A673 (cell line): ENCODE measurements around the gene HSPB1. TPM values are rescaled to one million over a fixed set of nuclear protein-coding genes. Genes with fewer than 3 reads are reported as not detected.

ENCODE experiments used
- BruUV-seq: library from RNA; stranded (reverse); fragments of 400-500 nt; replicated peaks from 2 replicates; lab custom pipeline; 2021; lab: Mats Ljungman, UMichigan
- CTCF ChIA-PET: fragments of 300-600 bp; sonication (Branson Sonifier 250); formaldehyde crosslinking; loops from one replicate; lab custom pipeline; 2022; ENCODE audit warnings: antibody characterized with exemption; lab: Charles Lee
- POLR2A ChIA-PET: fragments of 300-600 bp; sonication (Branson Sonifier 250); formaldehyde crosslinking; loops from one replicate; lab custom pipeline; 2022; ENCODE audit warnings: antibody characterized with exemption; ENCODE audit not compliant: low non-redundant PET; lab: Charles Lee
- DNase-seq: peaks from one replicate; pipeline ENCODE4 v3.0.0-alpha.2; 2015; ENCODE audit warnings: low spot score
- H3K27ac ChIP-seq: fragments of 200-600 bp; sonication (generic); 2 replicates; pipeline ENCODE4 v1.5.1; 2016; ENCODE audit warnings: mixed run types, low read depth, mild to moderate bottlenecking, mixed read lengths, antibody characterized with exemption, low read length; ENCODE audit not compliant: poor library complexity, severe bottlenecking
- H3K27me3 ChIP-seq: fragments of 200-600 bp; sonication (generic); replicated peaks from 2 replicates; pipeline ENCODE4 v1.6.1; 2017; ENCODE audit warnings: mixed run types, low read depth, mild to moderate bottlenecking, mixed read lengths, antibody characterized with exemption, low read length; ENCODE audit not compliant: insufficient read depth, poor library complexity
- H3K36me3 ChIP-seq: fragments of 200-600 bp; sonication (generic); 2 replicates; pipeline ENCODE4 v1.6.1; 2016; ENCODE audit warnings: mixed run types, mild to moderate bottlenecking, mixed read lengths, antibody characterized with exemption, low read length; ENCODE audit not compliant: insufficient read depth, poor library complexity, severe bottlenecking
- H3K4me1 ChIP-seq: fragments of 200-600 bp; sonication (generic); 2 replicates; pipeline ENCODE4 v1.6.1; 2017; ENCODE audit warnings: mixed run types, mild to moderate bottlenecking, mixed read lengths, antibody characterized with exemption, low read length; ENCODE audit not compliant: insufficient read depth, poor library complexity, severe bottlenecking
- H3K4me3 ChIP-seq: fragments of 200-600 bp; sonication (generic); 2 replicates; pipeline ENCODE4 v1.5.1; 2016; ENCODE audit warnings: low read depth, mixed run types, mild to moderate bottlenecking, mixed read lengths, low read length; ENCODE audit not compliant: poor library complexity, severe bottlenecking
- H3K9me3 ChIP-seq: fragments of 200-600 bp; sonication (generic); 2 replicates; pipeline ENCODE4 v1.6.1; 2016; ENCODE audit warnings: mixed run types, low read depth, mild to moderate bottlenecking, mixed read lengths, antibody characterized with exemption, low read length; ENCODE audit not compliant: poor library complexity, severe bottlenecking
- CTCF ChIP-seq: fragments of 300-800, 200-600 bp; sonication (generic); conservative IDR thresholded peaks from 2 replicates; pipeline ENCODE4 v1.5.1; 2017; ENCODE audit warnings: low read depth, mild to moderate bottlenecking, antibody characterized with exemption, low read length, moderate library complexity, mixed read lengths
- EZH2 ChIP-seq: fragments of 200-600 bp; sonication (generic); IDR thresholded peaks from 2 replicates; pipeline ENCODE4 v1.6.1; 2017; ENCODE audit warnings: borderline replicate concordance, low read depth, mild to moderate bottlenecking, mixed read lengths, antibody characterized with exemption, low read length; ENCODE audit not compliant: poor library complexity, severe bottlenecking
- intact Hi-C: fragments of 100-400 bp; cut with micrococcal nuclease; formaldehyde crosslinking; loops from one replicate; pipeline ENCODE4 v1.10.0; 2022; ENCODE audit not compliant: unreplicated experiment
- total RNA-seq: library from RNA; stranded (reverse); gene quantifications from 2 replicates; pipeline ENCODE4 v1.2.3, GENCODE V29; 2021

Gene HSPB1
- total RNA-seq, 1 experiment from 2014 or later, result 354 TPM

GRCh38 chr7:76267107-76267893 lies 35.2 kb upstream of the HSPB1 start:
- Histone ChIP-seq H3K9me3 (no peaks in the 10 kb centered on the region), H3K27ac (no peak overlapping the region), H3K4me1 (peaks cover 12% of the 10 kb centered on the region), H3K36me3 (no peaks in the 10 kb centered on the region), H3K27me3 (no peaks in the 10 kb centered on the region), H3K4me3 (peak overlapping the region; percentile 50)
- intact Hi-C loops, result no loop called here
- ChIA-PET CTCF (interaction anchor here (0.6 kb wide), 1 partner anchor 79 kb away, joined by 3 read pairs; no protein-coding TSS in a partner anchor), POLR2A (no interaction called here)
- no peak for DNase-seq
- BruUV-seq, result no TSS peak
- TF ChIP-seq EZH2, result no peak
- no peak for TF ChIP-seq CTCF

- Histone ChIP-seq H3K9me3 (no peaks in the 10 kb centered on the region), H3K27me3 (no peaks in the 10 kb centered on the region), H3K36me3 (no peaks in the 10 kb centered on the region), H3K4me3 (no peak overlapping the region), H3K27ac (no peak overlapping the region), H3K4me1 (peaks cover 12% of the 10 kb centered on the region)
- POLR2A ChIA-PET, result no interaction called here
- TF ChIP-seq CTCF (no peak), EZH2 (no peak)
- no TSS peak for BruUV-seq
- CTCF ChIA-PET, result no interaction called here
- intact Hi-C loops, result no loop called here
- DNase-seq, result no peak
Measured at GRCh38 chr7:76267894-76268183, 34.6 kb upstream of the HSPB1 start.

GRCh38 chr7:76268376-76268775 lies 34.1 kb upstream of the HSPB1 start:
- Histone ChIP-seq H3K27ac (no peak overlapping the region), H3K36me3 (no peaks in the 10 kb centered on the region), H3K4me1 (peaks cover 12% of the 10 kb centered on the region), H3K27me3 (no peaks in the 10 kb centered on the region), H3K4me3 (no peak overlapping the region), H3K9me3 (no peaks in the 10 kb centered on the region)
- intact Hi-C loops, result no loop called here
- POLR2A ChIA-PET, result no interaction called here
- BruUV-seq, result no TSS peak
- CTCF ChIA-PET, result no interaction called here
- DNase-seq, result no peak
- TF ChIP-seq EZH2 (no peak), CTCF (no peak)
